Stimulated activated naive CD8-positive, alpha-beta T cell treated with anti-CD3 and anti-CD28 coated beads, Interleukin-15, amount 100 ng/mL, for 72 hours (primary cell): Measurements from ENCODE around the gene UBE4A.
A peak's percentile ranks its signal among the peaks of the same experiment; 100 is the strongest.

Experiments
- ATAC-seq: fragments of 150-1000 bp; cut with Tn5 transposase; 2 replicates; pipeline ENCODE4 v1.10.0; 2021; ENCODE audit warnings: mild to moderate bottlenecking, moderate library complexity
- DNase-seq, 2 donors: peaks; one replicate each; pipeline ENCODE4 v3.0.0; 2021 to 2022
- H3K27ac Mint-ChIP-seq, 2 donors: one replicate each; pipeline ENCODE4 v1.8.0; 2022; ENCODE audit warnings: mild to moderate bottlenecking in 2 of 2, mixed read lengths in 2 of 2, moderate library complexity in 2 of 2
- H3K27me3 Mint-ChIP-seq: one replicate; pipeline ENCODE4 v1.8.0; 2022; ENCODE audit warnings: mixed read lengths
- H3K4me1 Mint-ChIP-seq: one replicate; pipeline ENCODE4 v1.8.0; 2022; ENCODE audit warnings: mild to moderate bottlenecking, mixed read lengths
- H3K4me3 Mint-ChIP-seq, 2 donors: one replicate each; pipeline ENCODE4 v1.8.0; 2022; ENCODE audit warnings: mild to moderate bottlenecking in 2 of 2, mixed read lengths in 2 of 2, moderate library complexity in 1 of 2
- H3K9me3 Mint-ChIP-seq, 2 donors: one replicate each; pipeline ENCODE4 v1.8.0; 2022; ENCODE audit warnings: mixed read lengths in 2 of 2

UBE4A gene

GRCh38 chr11:118435893-118436624 is 76.7 kb downstream of the UBE4A start, which contains the start of gene KMT2A:
KMT2A (plus strand) TSS chr11:118436492; CDS start chr11:118436513, 21 bp downstream.
- Mint-ChIP-seq H3K27me3 (no peaks in the 10 kb centered on the region), H3K9me3 (no peaks in the 10 kb centered on the region), H3K4me3 (peak within 1 kb of the TSS; percentile 97 to 99), H3K27ac (peak within 1 kb of the TSS; percentile 98), H3K4me1 (peaks cover 39% of the 10 kb centered on the region)
- DNase-seq = peak; percentile 96 to 98
- ATAC-seq = peak; percentile 61

GRCh38 chr11:118436639-118437207 is 77.3 kb downstream of the UBE4A start:
- ATAC-seq (peak; percentile 58), DNase-seq (peak; percentile 72 to 75)
- H3K27me3 Mint-ChIP-seq = no peaks in the 10 kb centered on the region
- peaks cover 46% of the 10 kb centered on the region for H3K4me1 Mint-ChIP-seq
- peak overlapping the region; percentile 92 to 98 for H3K27ac Mint-ChIP-seq
- peak overlapping the region; percentile 97 for H3K4me3 Mint-ChIP-seq
- no peaks in the 10 kb centered on the region for H3K9me3 Mint-ChIP-seq

DNA sequence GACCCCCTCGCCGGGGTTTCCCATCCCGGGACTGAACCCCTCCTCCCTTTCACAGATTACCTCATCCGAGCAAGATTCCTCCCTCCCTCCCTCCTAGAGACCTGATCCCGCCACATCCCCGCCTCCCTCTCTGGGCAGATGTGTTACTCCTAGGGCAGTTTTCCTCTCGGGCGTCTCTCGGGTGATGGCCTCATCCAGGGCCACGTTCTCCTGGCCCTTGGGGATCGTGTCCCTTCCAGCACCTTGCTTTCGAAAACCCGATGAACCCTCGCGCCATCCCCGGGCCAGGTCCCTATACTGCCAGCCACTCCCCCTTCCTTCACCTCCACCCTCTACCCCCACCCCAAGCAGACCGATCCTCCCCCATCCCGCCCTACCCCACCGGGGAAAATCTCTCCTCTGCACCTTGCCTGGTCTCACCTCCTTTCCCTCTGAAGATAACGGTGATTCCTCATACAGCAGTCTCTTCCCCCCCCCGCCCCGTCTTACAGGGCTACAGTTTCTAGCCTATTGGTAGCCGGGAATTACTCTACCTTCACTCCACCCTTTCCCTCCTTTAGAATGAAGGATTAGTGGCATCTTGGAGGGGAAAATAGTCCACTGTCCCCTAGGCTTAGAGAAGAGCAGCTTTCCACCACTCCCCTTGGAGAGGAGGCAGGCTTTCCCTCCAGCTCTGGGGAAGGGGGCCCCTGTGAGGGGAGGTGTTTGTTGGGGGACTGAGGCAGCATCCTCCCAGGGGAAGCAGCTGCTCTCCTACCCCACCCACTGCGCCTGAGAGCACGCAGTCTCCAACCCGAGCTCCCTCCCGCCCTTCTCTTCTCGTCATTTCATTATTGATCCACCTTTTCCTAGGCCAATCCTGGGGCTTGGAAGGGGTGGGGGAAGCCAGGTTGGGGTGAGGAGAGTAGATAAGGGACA is 78.1 kb downstream of the UBE4A start:
- Mint-ChIP-seq H3K9me3 (no peaks in the 10 kb centered on the region), H3K27me3 (no peaks in the 10 kb centered on the region), H3K4me3 (peak overlapping the region; percentile 97), H3K4me1 (peaks cover 53% of the 10 kb centered on the region), H3K27ac (peak overlapping the region; percentile 92 to 98)
- ATAC-seq = peak; percentile 32
- DNase-seq = peak; percentile 50 to 57

- Mint-ChIP-seq H3K4me1 (peaks cover 63% of the 10 kb centered on the region), H3K27me3 (no peaks in the 10 kb centered on the region), H3K4me3 (peak overlapping the region; percentile 97), H3K27ac (peak overlapping the region; percentile 92 to 98), H3K9me3 (no peaks in the 10 kb centered on the region)
- ATAC-seq (peak; percentile 29), DNase-seq (peak; percentile 47 to 53)
Observed at GRCh38 chr11:118438314-118438931, 79.0 kb downstream of the UBE4A start.

DNA sequence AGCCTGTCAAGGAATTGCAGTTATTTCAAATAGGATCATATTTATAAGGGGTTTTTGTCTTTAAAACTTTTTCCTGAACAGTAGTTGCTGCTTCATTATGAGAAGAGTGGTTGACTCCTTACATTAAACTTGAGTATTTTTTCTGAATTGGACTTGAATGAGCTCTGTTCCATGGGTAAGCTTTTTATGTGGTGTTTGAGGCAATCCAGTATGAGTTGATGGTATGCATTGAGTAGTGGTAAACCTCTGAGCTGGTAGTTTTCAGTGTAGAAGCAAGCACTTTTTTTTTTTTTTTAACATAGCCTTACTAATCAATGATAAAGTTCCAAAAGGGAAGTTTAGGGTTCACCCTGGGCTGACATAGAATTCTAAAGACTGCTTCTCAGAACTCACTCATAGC is 80.2 kb downstream of the UBE4A start:
- H3K9me3 Mint-ChIP-seq = no peaks in the 10 kb centered on the region
- peaks cover 64% of the 10 kb centered on the region for H3K4me1 Mint-ChIP-seq
- H3K27ac Mint-ChIP-seq = peak overlapping the region in 1 of 2 donors; percentile 41
- DNase-seq = no peak
- H3K4me3 Mint-ChIP-seq = peak overlapping the region; percentile 41 to 97
- peak; percentile 22 for ATAC-seq
- no peaks in the 10 kb centered on the region for H3K27me3 Mint-ChIP-seq

GRCh38 chr11:118441770-118442275 is 82.4 kb downstream of the UBE4A start:
- peak overlapping the region; percentile 50 to 58 for H3K4me3 Mint-ChIP-seq
- no peak for ATAC-seq
- DNase-seq = no peak
- peaks cover 82% of the 10 kb centered on the region for H3K4me1 Mint-ChIP-seq
- no peaks in the 10 kb centered on the region for H3K27me3 Mint-ChIP-seq
- H3K27ac Mint-ChIP-seq = no peak overlapping the region
- H3K9me3 Mint-ChIP-seq = no peaks in the 10 kb centered on the region

DNA sequence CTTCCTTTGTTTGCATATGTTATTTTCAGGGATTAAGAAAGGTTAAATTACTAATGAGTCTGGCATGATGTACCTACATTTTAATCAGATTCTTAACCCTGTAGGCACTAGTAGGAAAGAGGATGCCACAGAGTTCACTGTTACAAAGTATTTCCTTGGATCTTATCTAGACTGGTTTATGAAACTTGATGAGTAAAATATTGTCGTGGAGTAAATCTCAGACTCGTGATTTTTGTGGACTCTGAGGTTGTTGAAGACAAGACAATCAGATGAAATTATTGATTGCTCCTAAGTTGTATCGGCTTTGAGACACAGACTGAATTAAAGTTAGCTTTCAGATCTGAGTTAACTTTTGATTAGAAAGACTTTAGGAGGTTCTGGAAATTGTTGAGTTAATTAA is 82.9 kb downstream of the UBE4A start:
- H3K9me3 Mint-ChIP-seq = no peaks in the 10 kb centered on the region
- ATAC-seq (no peak), DNase-seq (no peak)
- H3K27ac Mint-ChIP-seq = no peak overlapping the region
- no peaks in the 10 kb centered on the region for H3K27me3 Mint-ChIP-seq
- peak overlapping the region; percentile 50 to 58 for H3K4me3 Mint-ChIP-seq
- H3K4me1 Mint-ChIP-seq = peaks cover 87% of the 10 kb centered on the region

DNA sequence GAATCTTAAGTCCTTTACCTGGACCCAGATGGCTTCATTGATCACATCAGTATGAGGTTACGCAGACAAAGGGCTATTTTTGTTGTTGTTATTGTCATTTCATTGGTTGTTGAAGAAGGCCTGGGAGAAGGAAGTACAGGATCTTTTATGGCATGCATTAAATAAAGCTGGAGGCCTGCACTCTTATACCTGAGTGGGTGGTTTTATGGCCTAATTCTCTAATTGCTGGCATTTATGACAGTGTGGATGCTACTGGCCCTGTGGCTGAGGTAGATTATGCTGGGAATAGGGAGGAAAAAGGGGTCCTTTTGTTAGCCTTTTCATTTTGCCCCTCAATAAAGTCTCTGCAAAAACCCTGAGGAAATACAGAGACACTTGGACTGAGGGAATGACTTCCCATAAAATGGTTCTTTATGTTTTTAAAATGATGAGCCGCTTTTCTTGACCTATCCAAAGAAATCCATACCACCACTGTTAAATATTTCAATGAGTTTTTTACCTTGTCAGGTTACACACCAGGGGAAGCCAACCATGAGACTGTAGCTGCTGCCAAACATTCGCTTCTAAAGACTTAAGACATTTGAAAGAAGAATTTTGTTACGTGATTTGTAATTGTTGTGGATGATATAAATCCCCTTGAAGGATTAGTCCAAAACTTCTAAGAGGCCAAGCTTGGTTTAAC is 83.6 kb downstream of the UBE4A start:
- ATAC-seq (peak; percentile 13), DNase-seq (no peak)
- H3K4me1 Mint-ChIP-seq = peaks cover 94% of the 10 kb centered on the region
- H3K4me3 Mint-ChIP-seq = peak overlapping the region; percentile 55 to 63
- peak overlapping the region in 1 of 2 donors; percentile 87 for H3K27ac Mint-ChIP-seq
- H3K27me3 Mint-ChIP-seq = no peaks in the 10 kb centered on the region
- no peaks in the 10 kb centered on the region for H3K9me3 Mint-ChIP-seq

GRCh38 chr11:118443590-118444218 is 84.3 kb downstream of the UBE4A start:
- peak in 1 of 2 donors; percentile 7 for DNase-seq

DNA sequence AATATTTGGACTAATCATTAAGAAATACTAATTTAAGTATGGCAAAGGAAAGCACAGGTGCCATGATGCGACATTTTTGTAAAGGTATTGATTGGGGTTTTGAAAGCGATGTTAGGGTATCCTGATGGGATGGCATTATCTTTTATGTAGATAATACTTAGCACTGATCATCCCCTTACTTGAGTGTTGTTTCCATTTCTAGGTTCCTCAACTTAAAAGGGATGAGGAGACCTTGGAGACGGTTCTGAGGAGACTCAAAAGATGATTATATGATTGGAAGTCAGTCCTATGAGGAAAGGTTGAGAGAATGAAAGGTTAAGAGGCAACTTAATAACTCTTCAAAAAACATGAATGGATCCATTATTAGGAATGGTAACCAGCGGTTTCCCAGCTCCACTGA is 88.0 kb downstream of the UBE4A start:
- peak overlapping the region; percentile 53 to 54 for H3K4me3 Mint-ChIP-seq
- peak overlapping the region in 1 of 2 donors; percentile 27 for H3K27ac Mint-ChIP-seq
- no peaks in the 10 kb centered on the region for H3K27me3 Mint-ChIP-seq
- H3K4me1 Mint-ChIP-seq = peaks cover 78% of the 10 kb centered on the region
- ATAC-seq (no peak), DNase-seq (no peak)
- no peaks in the 10 kb centered on the region for H3K9me3 Mint-ChIP-seq

More at GRCh38 chr11:118443590-118444218, 84.3 kb downstream of the UBE4A start:
- Mint-ChIP-seq H3K27ac (peak overlapping the region in 1 of 2 donors; percentile 59), H3K4me3 (peak overlapping the region; percentile 55 to 63), H3K27me3 (no peaks in the 10 kb centered on the region), H3K9me3 (no peaks in the 10 kb centered on the region), H3K4me1 (peaks cover 98% of the 10 kb centered on the region)
- ATAC-seq = peak; percentile 79

- ATAC-seq (peak; percentile 92), DNase-seq (peak; percentile 16 to 30)
- no peaks in the 10 kb centered on the region for H3K27me3 Mint-ChIP-seq
- peak overlapping the region; percentile 35 to 46 for H3K4me3 Mint-ChIP-seq
- no peaks in the 10 kb centered on the region for H3K9me3 Mint-ChIP-seq
- H3K27ac Mint-ChIP-seq = peak overlapping the region in 1 of 2 donors; percentile 77
- peaks cover 76% of the 10 kb centered on the region for H3K4me1 Mint-ChIP-seq
Observed at GRCh38 chr11:118448294-118448693, 88.9 kb downstream of the UBE4A start.
